Neural crest cell (in vitro differentiated cells): ENCODE measurements around the gene TSHZ1. TPM values are rescaled to one million over a fixed set of nuclear protein-coding genes. Genes with fewer than 3 reads are reported as not detected.

Experiments
- DNase-seq: peaks from one replicate; pipeline ENCODE4 v3.0.0; 2021; ENCODE audit warnings: low read depth, mixed read lengths, low spot score
- H3K27ac Mint-ChIP-seq: one replicate; pipeline ENCODE4 v1.8.0; 2021; ENCODE audit warnings: mild to moderate bottlenecking, mixed read lengths; ENCODE audit not compliant: unreplicated experiment
- H3K27me3 Mint-ChIP-seq: 2 replicates; pipeline ENCODE4 v1.8.0; 2021; ENCODE audit warnings: low read depth, mild to moderate bottlenecking, mixed read lengths
- H3K36me3 Mint-ChIP-seq: 2 replicates; pipeline ENCODE4 v1.8.0; 2021; ENCODE audit warnings: low read depth, mild to moderate bottlenecking, mixed read lengths
- H3K4me1 Mint-ChIP-seq: 2 replicates; pipeline ENCODE4 v1.8.0; 2021; ENCODE audit warnings: mixed read lengths
- H3K4me3 Mint-ChIP-seq: one replicate; pipeline ENCODE4 v1.8.0; 2021; ENCODE audit warnings: mild to moderate bottlenecking, mixed read lengths
- H3K9me3 Mint-ChIP-seq: 2 replicates; pipeline ENCODE4 v1.8.0; 2021; ENCODE audit warnings: mixed read lengths
- total RNA-seq: library from RNA; stranded (reverse); gene quantifications from 2 replicates; pipeline ENCODE4 v1.2.1, GENCODE V29; 2021
- TF ChIP-seq, protein P1 (sequence below): fragments of 200-600 bp; sonication (generic); conservative IDR thresholded peaks from 2 replicates; pipeline ENCODE4 v1.5.0; 2021; ENCODE audit warnings: antibody characterized with exemption, mild to moderate bottlenecking

Gene TSHZ1
- total RNA-seq, 1 donor from 2014 or later, result 6.9 TPM

DNA sequence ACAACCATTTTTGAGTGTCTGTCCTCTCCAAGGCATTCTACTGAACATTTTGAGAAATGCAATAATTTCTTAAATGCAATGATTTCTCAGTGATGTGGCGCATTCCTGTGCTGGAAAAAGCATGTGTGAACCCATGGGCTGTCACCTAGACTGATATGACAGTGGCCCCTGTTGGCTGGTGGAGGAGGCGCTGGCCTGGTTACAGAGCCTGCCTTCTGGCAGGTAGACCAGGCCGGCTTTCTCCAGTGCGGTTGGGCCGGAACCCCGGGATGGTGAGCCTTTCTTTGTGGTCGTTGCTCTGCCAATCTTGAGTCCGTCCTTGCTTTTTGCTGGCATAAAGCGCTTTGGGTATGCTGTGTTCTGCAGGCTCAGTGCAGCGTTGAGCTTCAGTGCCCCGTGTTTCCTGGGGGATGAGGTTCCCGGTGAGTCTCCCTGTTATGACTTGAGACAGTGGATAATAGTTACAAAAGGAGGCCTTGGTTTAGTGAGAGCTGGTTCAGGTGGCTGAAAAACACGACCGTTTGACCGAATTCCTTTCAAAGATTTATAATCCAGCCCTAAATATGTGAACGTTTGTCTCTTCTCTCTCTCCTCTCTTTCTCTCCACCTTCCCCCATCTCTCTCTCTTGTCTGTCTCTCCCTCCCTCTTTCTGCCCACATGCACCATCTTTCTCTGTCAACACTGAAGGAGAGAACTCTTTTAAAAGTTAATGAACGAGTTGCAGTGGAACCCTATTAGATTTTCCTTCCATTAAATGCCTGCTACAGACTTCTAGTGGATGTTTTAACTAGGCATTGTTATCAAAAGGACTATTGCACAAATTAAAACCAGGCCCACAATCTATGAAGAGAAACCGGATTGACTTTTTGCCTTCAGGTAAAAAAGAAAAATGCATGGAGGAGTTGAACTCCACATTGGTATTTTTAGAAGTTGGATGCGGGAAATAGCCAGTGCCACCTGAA, 34.0 kb downstream of the TSHZ1 start:
- H3K27me3 Mint-ChIP-seq, result no peaks in the 10 kb centered on the region
- H3K4me3 Mint-ChIP-seq, result no peak overlapping the region
- TF ChIP-seq, protein P1, sequence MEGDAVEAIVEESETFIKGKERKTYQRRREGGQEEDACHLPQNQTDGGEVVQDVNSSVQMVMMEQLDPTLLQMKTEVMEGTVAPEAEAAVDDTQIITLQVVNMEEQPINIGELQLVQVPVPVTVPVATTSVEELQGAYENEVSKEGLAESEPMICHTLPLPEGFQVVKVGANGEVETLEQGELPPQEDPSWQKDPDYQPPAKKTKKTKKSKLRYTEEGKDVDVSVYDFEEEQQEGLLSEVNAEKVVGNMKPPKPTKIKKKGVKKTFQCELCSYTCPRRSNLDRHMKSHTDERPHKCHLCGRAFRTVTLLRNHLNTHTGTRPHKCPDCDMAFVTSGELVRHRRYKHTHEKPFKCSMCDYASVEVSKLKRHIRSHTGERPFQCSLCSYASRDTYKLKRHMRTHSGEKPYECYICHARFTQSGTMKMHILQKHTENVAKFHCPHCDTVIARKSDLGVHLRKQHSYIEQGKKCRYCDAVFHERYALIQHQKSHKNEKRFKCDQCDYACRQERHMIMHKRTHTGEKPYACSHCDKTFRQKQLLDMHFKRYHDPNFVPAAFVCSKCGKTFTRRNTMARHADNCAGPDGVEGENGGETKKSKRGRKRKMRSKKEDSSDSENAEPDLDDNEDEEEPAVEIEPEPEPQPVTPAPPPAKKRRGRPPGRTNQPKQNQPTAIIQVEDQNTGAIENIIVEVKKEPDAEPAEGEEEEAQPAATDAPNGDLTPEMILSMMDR, result no peak
- peak overlapping the region; percentile 20 for H3K27ac Mint-ChIP-seq
- no peaks in the 10 kb centered on the region for H3K36me3 Mint-ChIP-seq
- peaks cover 5% of the 10 kb centered on the region for H3K4me1 Mint-ChIP-seq
- DNase-seq, result no peak
- H3K9me3 Mint-ChIP-seq, result no peaks in the 10 kb centered on the region

DNA sequence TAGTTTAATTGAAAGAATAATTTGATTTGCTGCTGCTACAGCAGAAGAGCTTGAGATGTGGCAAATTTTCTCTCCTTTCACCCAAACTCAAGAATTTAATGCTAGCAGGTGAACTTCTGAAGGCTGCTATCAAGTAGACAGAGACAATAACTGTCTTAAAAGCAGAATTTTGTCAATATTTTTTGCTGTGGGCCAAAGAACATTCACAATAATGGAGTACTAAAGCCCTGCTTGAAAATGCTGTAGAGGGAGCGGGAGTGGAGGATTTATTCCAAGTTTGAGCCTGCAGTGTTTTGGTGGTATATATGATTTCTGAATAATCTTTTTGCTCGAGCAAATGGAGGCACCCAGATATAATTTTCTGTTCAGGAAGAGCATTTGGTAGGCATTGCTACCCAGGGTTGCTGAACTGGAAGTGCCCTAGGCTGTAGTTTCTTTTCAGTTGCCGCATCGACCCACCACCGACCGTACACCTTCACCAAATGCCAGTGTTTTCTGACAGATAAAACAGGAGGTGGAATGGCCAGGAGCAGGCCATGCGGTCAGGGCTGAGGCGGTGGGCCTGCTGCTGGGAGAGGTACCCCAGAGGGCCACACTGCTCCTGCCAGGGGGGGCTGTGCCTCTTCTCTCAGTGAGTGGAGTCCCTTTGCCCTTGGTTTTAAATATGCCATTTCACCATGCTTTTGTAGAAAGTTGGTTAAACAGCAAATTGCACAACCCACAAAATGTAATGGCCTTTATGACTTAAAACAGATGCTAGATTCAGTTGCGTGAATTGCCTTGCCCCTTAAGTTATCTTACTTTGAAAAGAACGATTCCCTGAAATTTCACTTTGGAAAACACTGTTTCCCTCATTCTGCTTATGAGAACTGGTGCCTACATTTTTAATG, 36.4 kb downstream of the TSHZ1 start:
- H3K36me3 Mint-ChIP-seq, result no peaks in the 10 kb centered on the region
- TF ChIP-seq, protein P1, result no peak
- no peaks in the 10 kb centered on the region for H3K9me3 Mint-ChIP-seq
- H3K27me3 Mint-ChIP-seq, result no peaks in the 10 kb centered on the region
- peaks cover 6% of the 10 kb centered on the region for H3K4me1 Mint-ChIP-seq
- no peak overlapping the region for H3K4me3 Mint-ChIP-seq
- no peak overlapping the region for H3K27ac Mint-ChIP-seq
- no peak for DNase-seq

DNA sequence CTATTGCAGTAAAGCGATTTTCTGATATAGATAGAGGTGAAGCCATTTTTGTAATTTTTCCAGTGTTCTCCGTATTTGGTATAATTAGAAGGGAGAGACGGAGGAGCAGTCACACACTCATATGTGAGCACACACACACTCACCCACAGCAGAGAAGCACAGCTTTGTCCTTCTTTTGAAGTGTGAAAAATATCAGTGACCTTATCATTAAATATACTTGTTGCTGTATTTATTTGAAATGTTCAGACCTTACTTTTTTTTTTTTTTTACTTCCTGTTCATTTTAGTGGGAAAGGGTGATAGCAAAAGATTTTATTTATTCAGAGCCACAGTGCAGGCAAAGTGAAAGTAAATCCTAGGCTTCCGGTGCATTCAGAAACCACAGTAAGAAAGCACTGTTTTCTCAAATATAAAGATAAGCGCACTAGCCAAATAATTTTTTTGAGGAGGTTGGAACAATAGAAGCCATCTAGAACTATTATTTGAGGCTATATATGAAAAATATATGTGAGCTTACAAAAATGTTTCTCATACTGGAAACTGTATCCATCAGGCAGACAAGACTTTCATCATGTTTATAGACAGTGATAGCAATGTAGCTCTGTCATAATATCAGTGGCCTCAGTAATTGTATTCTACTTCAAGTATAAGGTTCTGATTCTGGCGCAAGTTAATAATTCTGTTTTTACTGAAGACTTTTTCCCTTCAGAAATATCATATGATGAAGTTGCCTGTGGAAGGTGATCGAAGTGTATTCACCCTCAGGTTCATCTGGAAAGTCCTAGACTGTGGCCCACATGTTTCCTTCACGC, 37.2 kb downstream of the TSHZ1 start:
- Mint-ChIP-seq H3K27me3 (no peaks in the 10 kb centered on the region), H3K4me3 (no peak overlapping the region), H3K9me3 (no peaks in the 10 kb centered on the region), H3K4me1 (peaks cover 8% of the 10 kb centered on the region), H3K36me3 (no peaks in the 10 kb centered on the region), H3K27ac (no peak overlapping the region)
- TF ChIP-seq, protein P1, result no peak
- DNase-seq, result no peak

DNA sequence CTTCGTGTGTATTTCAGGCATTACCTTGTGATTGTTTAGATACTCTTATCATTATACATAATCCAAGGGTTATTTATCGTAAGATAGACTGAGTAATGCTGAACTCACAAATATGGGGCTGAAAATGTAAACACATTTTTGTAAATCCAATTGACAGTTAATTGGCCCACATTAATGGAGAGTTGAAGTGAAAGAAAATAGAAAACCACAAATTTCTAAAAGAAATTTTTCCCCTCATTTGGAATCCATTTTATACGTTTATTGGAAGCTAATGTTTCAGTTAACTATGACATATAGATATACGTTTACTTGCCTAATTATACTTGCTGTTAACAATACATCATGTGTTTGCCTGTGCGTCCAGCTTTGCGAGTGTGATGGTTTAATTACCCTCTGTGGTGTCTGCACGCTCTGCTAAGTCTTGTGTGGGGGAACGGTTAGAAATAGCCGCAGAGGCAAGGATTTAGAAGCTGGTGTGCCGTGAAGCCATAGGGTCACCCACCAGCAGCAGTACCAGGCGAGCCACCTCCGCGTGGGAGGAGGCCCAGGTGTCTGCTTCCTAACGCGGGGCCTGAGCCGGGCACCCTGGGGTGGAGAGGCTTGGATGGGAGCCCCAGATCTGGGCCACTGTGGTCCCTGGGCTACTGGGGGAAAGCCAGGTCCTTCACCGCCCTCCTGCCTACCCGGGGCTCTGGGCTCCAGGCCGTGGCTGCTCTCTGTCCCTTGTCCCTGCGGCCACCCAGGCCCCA, 38.0 kb downstream of the TSHZ1 start:
- no peaks in the 10 kb centered on the region for H3K36me3 Mint-ChIP-seq
- no peak overlapping the region for H3K27ac Mint-ChIP-seq
- TF ChIP-seq, protein P1, result no peak
- H3K9me3 Mint-ChIP-seq, result no peaks in the 10 kb centered on the region
- no peak overlapping the region for H3K4me3 Mint-ChIP-seq
- no peaks in the 10 kb centered on the region for H3K27me3 Mint-ChIP-seq
- H3K4me1 Mint-ChIP-seq, result peaks cover 8% of the 10 kb centered on the region
- DNase-seq, result no peak
